Lower lobe of right lung (tissue), 2 donors: ENCODE measurements around the gene ZFHX3. TPM values are rescaled to one million over a fixed set of nuclear protein-coding genes. Genes with fewer than 3 reads are reported as not detected.

Source experiments
- ATAC-seq, 2 donors: fragments of 200-7000 bp; cut with Tn5 transposase; one replicate each; pipeline ENCODE4 v1.9.1; 2020 to 2022; ENCODE audit warnings: mild to moderate bottlenecking in 2 of 2, moderate library complexity in 2 of 2
- DNase-seq: peaks from one replicate; pipeline ENCODE4 v3.0.0-alpha.2; 2020
- H3K27ac ChIP-seq: fragments of 200-600 bp; one replicate; pipeline ENCODE4 v1.8.0; 2022
- H3K27me3 ChIP-seq: fragments of 200-600 bp; one replicate; pipeline ENCODE4 v1.8.0; 2022; ENCODE audit warnings: low read depth
- H3K36me3 ChIP-seq: fragments of 200-600 bp; one replicate; pipeline ENCODE4 v1.8.0; 2022; ENCODE audit warnings: mild to moderate bottlenecking
- H3K4me1 ChIP-seq: fragments of 200-600 bp; one replicate; pipeline ENCODE4 v1.8.0; 2022
- H3K4me3 ChIP-seq: fragments of 200-600 bp; one replicate; pipeline ENCODE4 v1.8.0; 2022; ENCODE audit warnings: mild to moderate bottlenecking
- H3K9me3 ChIP-seq: fragments of 200-600 bp; one replicate; pipeline ENCODE4 v1.8.0; 2022
- CTCF ChIP-seq: fragments of 200-600 bp; IDR thresholded peaks from one replicate; pipeline ENCODE4 v1.8.0; 2022; ENCODE audit warnings: antibody characterized with exemption, mild to moderate bottlenecking
- intact Hi-C: fragments of 100-400 bp; cut with DNase I; formaldehyde crosslinking; loops from one replicate; pipeline ENCODE4 v1.11.0; 2022
- total RNA-seq: library from RNA; stranded (reverse); fragmentation: NEBNext Ultra II Directional; extraction: Animal tissue kit (Norgen Biotek cat#: 25700); gene quantifications from one replicate; pipeline ENCODE4 v1.2.1, GENCODE V29; 2021
- donor health status: DM: no; HTN: yes; CAD: no; lungs with severe emphysema.

ZFHX3 gene
- total RNA-seq, 1 donor from 2014 or later: 29.3 TPM

GRCh38 chr16:73046202-73046848 lies 1.6 kb downstream of the ZFHX3 start:
- peaks cover 76% of the 10 kb centered on the region for H3K4me1 ChIP-seq

DNA sequence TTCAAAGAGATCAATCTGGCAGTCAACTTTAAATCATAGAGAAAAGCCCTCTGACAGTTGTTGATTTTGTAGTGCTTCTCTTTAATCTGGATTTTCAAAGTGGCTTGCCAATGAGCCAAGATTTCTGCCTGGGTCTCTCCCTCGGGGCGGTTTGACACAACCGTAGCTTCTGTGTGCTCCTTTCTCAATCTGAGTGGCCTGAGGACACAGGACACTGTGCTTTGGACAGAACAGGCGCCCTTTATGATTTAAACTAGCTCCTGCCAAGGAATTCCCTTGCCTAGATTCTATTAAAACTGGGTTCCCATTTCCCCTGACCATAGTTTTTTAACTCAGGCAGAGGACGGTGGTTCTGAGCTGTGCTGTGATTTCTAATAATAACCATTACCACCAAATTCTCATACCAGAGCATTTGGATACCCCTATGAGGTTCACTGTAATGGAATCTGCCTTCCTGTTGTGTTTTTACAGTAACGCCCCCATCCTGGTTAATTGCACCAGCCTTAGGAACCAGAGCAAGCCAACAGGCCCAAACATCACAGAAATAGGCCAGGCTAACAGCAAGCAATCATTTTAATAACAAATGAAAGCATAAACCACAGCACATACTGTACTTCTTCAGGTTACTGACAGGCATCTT lies 4.0 kb downstream of the ZFHX3 start:
- Histone ChIP-seq H3K27me3 (no peaks in the 10 kb centered on the region), H3K36me3 (no peaks in the 10 kb centered on the region), H3K4me3 (no peak overlapping the region), H3K9me3 (no peaks in the 10 kb centered on the region), H3K4me1 (peaks cover 54% of the 10 kb centered on the region), H3K27ac (peak overlapping the region; percentile 18)
- intact Hi-C loops: no loop called here
- ATAC-seq (no peak), DNase-seq (no peak)
- no peak for TF ChIP-seq CTCF

More at GRCh38 chr16:73046202-73046848, 1.6 kb downstream of the ZFHX3 start:
- ATAC-seq: no peak
- Histone ChIP-seq H3K36me3 (no peaks in the 10 kb centered on the region), H3K27ac (peak overlapping the region; percentile 95), H3K27me3 (no peaks in the 10 kb centered on the region), H3K4me3 (peak overlapping the region; percentile 79), H3K9me3 (no peaks in the 10 kb centered on the region)
- intact Hi-C loops: no loop called here
- TF ChIP-seq CTCF: no peak
- DNase-seq: no peak

GRCh38 chr16:73042807-73043206 lies 5.1 kb downstream of the ZFHX3 start:
- Histone ChIP-seq H3K9me3 (no peaks in the 10 kb centered on the region), H3K4me1 (peaks cover 55% of the 10 kb centered on the region), H3K4me3 (no peak overlapping the region), H3K36me3 (no peaks in the 10 kb centered on the region), H3K27me3 (no peaks in the 10 kb centered on the region), H3K27ac (no peak overlapping the region)
- ATAC-seq (no peak), DNase-seq (no peak)
- no peak for TF ChIP-seq CTCF
- intact Hi-C loops: no loop called here

- intact Hi-C loops: no loop called here
- no peaks in the 10 kb centered on the region for H3K9me3 ChIP-seq
- DNase-seq (no peak), ATAC-seq (no peak)
- no peak for TF ChIP-seq CTCF
- peaks cover 55% of the 10 kb centered on the region for H3K4me1 ChIP-seq
- no peaks in the 10 kb centered on the region for H3K27me3 ChIP-seq
- no peak overlapping the region for H3K27ac ChIP-seq
- H3K4me3 ChIP-seq: no peak overlapping the region
- H3K36me3 ChIP-seq: no peaks in the 10 kb centered on the region
Measured at GRCh38 chr16:73041676-73042075, 6.3 kb downstream of the ZFHX3 start.

- Histone ChIP-seq H3K4me1 (peaks cover 55% of the 10 kb centered on the region), H3K27ac (no peak overlapping the region)
- TF ChIP-seq CTCF: no peak
Measured at GRCh38 chr16:73040735-73041402, 7.1 kb downstream of the ZFHX3 start.

More at GRCh38 chr16:73040735-73041402, 7.1 kb downstream of the ZFHX3 start:
- Histone ChIP-seq H3K36me3 (no peaks in the 10 kb centered on the region), H3K9me3 (no peaks in the 10 kb centered on the region), H3K4me3 (no peak overlapping the region), H3K27me3 (no peaks in the 10 kb centered on the region)
- intact Hi-C loops: no loop called here
- ATAC-seq: no peak
- DNase-seq: no peak
